T-helper 1 cell treated with Interleukin-12 subunit alpha and Interleukin-12 subunit beta and Interleukin-4 antibody, amounts not matched to agents 30 μg/mL and 1 μg/mL, for 36 hours (primary cell): ENCODE measurements around the gene NFKB1.
"Not testable (repeated sequence)": the region's sequence is repeated elsewhere in the genome, so short reads cannot be mapped to it uniquely, and the experiment has no call there.

Experiments used
- H3K27ac Mint-ChIP-seq: one replicate; pipeline ENCODE4 v1.8.0; 2021; ENCODE audit warnings: mild to moderate bottlenecking, mixed read lengths
- H3K27me3 Mint-ChIP-seq: one replicate; pipeline ENCODE4 v1.8.0; 2021; ENCODE audit warnings: low read depth, mixed read lengths
- H3K36me3 Mint-ChIP-seq: one replicate; pipeline ENCODE4 v1.8.0; 2021; ENCODE audit warnings: low read depth, mixed read lengths
- H3K4me1 Mint-ChIP-seq: one replicate; pipeline ENCODE4 v1.8.0; 2021; ENCODE audit warnings: low read depth, mixed read lengths
- H3K4me3 Mint-ChIP-seq: one replicate; pipeline ENCODE4 v1.8.0; 2021; ENCODE audit warnings: mild to moderate bottlenecking, moderate library complexity, mixed read lengths
- H3K9me3 Mint-ChIP-seq: one replicate; pipeline ENCODE4 v1.8.0; 2021; ENCODE audit warnings: mixed read lengths

NFKB1 gene

GRCh38 chr4:102616636-102617035 is 115.5 kb downstream of the NFKB1 start:
- peak overlapping the region; percentile 75 for H3K27ac Mint-ChIP-seq
- H3K9me3 Mint-ChIP-seq = no peaks in the 10 kb centered on the region
- peaks cover 73% of the 10 kb centered on the region for H3K4me1 Mint-ChIP-seq
- H3K27me3 Mint-ChIP-seq = peaks cover 6% of the 10 kb centered on the region
- peaks cover 68% of the 10 kb centered on the region for H3K36me3 Mint-ChIP-seq
- H3K4me3 Mint-ChIP-seq = no peak overlapping the region

DNA sequence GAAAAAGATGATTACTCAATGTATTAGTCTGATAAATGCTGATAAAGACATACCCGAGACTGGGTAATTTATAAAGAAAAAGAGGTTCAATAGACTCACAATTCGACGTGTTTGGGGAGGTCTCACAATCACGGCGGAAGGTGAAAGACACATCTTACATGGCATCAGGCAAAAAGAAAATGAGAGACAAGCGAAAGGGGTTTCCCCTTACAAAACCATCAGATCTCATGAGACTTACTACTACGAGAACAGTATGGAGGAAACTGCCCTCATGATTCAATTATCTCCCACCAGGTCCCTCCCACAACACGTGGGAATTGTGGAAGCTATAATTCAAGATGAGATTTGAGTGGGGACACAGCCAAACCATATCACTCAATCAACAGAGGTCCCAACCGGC is 117.9 kb downstream of the NFKB1 start:
- H3K36me3 Mint-ChIP-seq = peaks cover 45% of the 10 kb centered on the region
- H3K27ac Mint-ChIP-seq, H3K27me3 Mint-ChIP-seq, H3K4me3 Mint-ChIP-seq, H3K9me3 Mint-ChIP-seq: not testable (repeated sequence)
- H3K4me1 Mint-ChIP-seq = peaks cover 52% of the 10 kb centered on the region

- H3K4me1 Mint-ChIP-seq = peaks cover 48% of the 10 kb centered on the region
- not testable (repeated sequence) for H3K27me3 Mint-ChIP-seq
- peaks cover 35% of the 10 kb centered on the region for H3K36me3 Mint-ChIP-seq
These were observed 118.8 kb downstream of the NFKB1 start for GRCh38 chr4:102619776-102620631.

DNA sequence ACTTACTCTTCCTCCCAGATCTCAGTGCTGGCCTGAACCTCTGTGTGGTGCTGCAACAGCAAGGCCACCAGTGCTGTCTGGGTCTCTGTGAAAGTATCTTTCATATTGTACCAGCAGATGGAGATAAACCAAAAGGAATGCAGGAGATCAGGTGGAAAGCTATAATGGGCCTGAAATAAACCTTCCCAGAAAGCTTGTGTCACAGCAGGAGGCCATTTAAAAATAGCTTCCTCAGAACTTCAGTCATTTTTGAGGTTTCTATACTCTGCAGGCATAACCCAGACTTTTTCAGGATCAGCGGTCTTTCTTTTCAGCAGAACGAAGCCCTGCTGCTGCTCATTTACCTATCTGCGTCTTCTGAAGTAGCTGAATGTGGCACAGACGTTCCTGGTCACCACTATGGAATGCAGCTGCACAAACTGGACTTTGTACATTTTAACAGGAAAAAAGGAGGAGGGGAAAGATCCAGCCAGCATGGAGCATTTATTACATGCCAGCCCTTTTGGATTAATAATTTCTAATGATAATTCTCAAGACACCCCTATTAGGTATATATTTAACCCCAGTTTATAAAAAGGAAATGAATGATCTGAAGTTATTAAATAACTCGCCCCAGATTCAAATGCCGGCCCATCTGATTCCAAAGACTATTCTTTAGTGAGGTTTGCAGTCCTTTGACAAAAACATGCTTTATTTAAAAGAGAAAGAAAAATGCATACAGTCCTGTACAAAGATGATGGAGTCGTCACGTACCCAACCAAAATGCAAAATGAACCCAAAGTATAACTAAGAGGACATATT is 119.7 kb downstream of the NFKB1 start:
- Mint-ChIP-seq H3K27me3 (peaks cover 6% of the 10 kb centered on the region), H3K4me1 (peaks cover 47% of the 10 kb centered on the region), H3K27ac (no peak overlapping the region), H3K4me3 (no peak overlapping the region), H3K36me3 (peaks cover 27% of the 10 kb centered on the region), H3K9me3 (no peaks in the 10 kb centered on the region)

More at GRCh38 chr4:102619776-102620631, 118.8 kb downstream of the NFKB1 start:
- H3K27ac Mint-ChIP-seq, H3K9me3 Mint-ChIP-seq, H3K4me3 Mint-ChIP-seq: not testable (repeated sequence)

DNA sequence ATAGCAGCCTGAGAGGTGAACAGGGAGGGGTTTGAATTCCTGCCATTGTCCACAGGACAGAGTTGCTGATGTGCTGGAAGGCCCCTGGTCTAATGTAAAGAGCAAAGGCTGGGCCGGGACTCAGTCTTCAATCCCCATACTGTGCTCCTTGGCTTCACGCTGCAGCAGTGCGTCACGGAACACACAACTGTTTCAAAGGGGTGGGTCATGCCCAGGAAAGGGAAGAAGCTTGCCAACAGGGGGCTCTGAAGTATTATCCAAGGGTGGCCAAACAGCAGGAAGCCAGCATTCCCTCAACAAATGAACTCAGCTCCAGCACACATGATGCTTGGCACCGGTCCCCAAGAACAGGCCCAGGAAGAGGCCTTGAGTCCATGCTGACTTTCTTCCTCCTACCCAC is 122.5 kb downstream of the NFKB1 start:
- H3K27ac Mint-ChIP-seq = no peak overlapping the region
- H3K4me1 Mint-ChIP-seq = peaks cover 42% of the 10 kb centered on the region
- peaks cover 6% of the 10 kb centered on the region for H3K27me3 Mint-ChIP-seq
- H3K36me3 Mint-ChIP-seq = peaks cover 10% of the 10 kb centered on the region
- no peak overlapping the region for H3K4me3 Mint-ChIP-seq
- H3K9me3 Mint-ChIP-seq = no peaks in the 10 kb centered on the region

DNA sequence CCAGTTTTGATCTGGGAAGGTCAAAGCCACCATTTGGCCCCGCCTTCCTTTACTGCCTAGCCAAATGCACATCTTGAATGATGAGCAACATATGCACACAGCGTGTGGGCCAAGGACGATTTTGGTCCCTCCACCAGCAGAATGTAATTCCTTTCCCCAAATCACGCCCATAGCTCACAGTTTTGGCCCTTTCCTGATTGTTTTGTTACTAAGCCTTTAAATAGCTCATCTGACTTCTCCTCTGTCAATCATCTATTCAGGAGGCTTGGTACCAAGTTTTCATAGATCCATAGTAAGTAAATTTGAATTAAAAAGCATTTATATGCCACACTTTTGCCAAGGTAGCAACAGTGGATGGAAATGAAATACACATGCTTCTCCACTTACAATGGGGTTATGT is 123.3 kb downstream of the NFKB1 start:
- Mint-ChIP-seq H3K36me3 (peaks cover 5% of the 10 kb centered on the region), H3K9me3 (no peaks in the 10 kb centered on the region), H3K27ac (no peak overlapping the region), H3K4me1 (peaks cover 34% of the 10 kb centered on the region), H3K27me3 (peaks cover 6% of the 10 kb centered on the region), H3K4me3 (no peak overlapping the region)

DNA sequence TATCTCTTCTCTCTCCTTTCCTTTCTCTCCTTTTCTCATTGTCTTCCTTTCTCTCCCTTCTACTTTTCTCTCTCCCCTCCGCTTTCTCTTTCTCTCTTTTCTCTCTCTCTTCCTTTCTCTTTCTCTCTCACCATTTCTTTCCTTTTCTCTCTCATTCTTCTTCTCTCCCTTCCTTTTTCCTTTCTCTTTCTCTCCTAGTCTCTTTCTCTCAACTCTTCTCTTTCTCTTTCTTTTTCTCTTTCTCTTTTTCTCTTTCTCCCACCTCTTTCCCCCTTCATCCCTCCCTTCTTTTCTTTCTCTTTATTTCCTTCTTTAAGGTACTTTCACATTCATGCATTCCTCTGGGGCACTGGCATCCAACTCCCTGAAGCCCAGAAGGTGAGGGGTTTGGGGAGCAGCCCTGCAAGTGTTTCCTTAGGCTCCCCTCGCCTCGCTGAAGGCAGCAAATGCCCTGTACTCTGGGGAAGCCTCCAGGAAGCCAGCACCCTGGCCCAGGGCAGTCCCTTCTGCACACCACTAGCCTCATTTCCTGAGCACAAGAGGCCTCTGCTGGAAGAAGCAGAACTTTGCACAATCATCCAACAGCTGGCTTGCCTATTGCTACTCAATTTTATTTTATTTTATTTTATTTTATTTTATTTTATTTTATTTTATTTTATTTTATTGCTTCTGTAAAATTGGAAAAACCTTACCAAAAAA is 124.2 kb downstream of the NFKB1 start:
- Mint-ChIP-seq H3K27me3 (peaks cover 6% of the 10 kb centered on the region), H3K4me3 (peak overlapping the region; percentile 83), H3K36me3 (peaks cover 7% of the 10 kb centered on the region), H3K27ac (peak overlapping the region; percentile 87), H3K9me3 (no peaks in the 10 kb centered on the region), H3K4me1 (peaks cover 33% of the 10 kb centered on the region)

- H3K9me3 Mint-ChIP-seq = no peaks in the 10 kb centered on the region
- H3K4me3 Mint-ChIP-seq = no peak overlapping the region
- H3K36me3 Mint-ChIP-seq = peaks cover 12% of the 10 kb centered on the region
- no peak overlapping the region for H3K27ac Mint-ChIP-seq
- no peaks in the 10 kb centered on the region for H3K27me3 Mint-ChIP-seq
- H3K4me1 Mint-ChIP-seq = peaks cover 33% of the 10 kb centered on the region
These were observed 126.8 kb downstream of the NFKB1 start for GRCh38 chr4:102627831-102628523.

DNA sequence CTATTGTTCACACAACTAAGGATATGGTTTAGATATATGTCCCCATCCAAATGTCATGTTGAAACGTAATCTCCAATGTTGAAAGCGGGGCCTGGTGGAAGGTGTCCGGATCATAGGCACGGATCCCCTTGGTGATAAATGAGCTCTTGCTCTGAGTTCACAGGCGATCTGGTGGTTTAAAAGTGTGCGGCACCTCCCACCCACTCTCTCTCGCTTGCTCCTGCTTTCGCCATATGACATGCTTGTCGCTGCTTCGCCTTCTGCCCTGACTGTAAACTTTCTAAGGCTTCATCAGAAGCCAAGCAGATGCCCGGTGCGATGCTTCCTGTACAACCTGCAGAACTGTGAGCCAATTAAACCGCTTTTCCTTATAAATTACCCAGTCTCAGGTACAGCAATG is 128.5 kb downstream of the NFKB1 start:
- no peaks in the 10 kb centered on the region for H3K27me3 Mint-ChIP-seq
- H3K4me1 Mint-ChIP-seq = peaks cover 28% of the 10 kb centered on the region
- peaks cover 13% of the 10 kb centered on the region for H3K36me3 Mint-ChIP-seq
- H3K9me3 Mint-ChIP-seq = no peaks in the 10 kb centered on the region
- H3K4me3 Mint-ChIP-seq = no peak overlapping the region
- H3K27ac Mint-ChIP-seq = no peak overlapping the region

DNA sequence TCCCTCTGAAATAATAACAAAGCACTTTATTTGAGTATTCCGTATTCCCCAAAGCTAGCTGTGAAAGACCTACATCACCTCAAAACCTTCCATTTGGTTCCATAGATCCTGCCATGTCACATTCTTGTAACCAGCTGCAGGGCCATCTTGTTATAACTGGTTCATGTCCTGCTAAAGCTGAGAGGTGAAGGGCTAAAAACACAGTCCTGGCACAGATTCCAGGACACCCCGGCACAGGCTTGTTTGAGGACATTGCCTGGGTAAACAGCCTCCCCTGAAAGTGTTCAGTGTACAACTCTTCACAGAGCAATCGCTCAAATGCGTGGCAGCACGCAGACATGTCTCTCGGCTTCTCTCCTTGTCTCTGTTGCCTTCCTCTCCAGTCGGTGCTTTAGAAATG is 130.5 kb downstream of the NFKB1 start:
- no peaks in the 10 kb centered on the region for H3K27me3 Mint-ChIP-seq
- no peak overlapping the region for H3K4me3 Mint-ChIP-seq
- no peak overlapping the region for H3K27ac Mint-ChIP-seq
- peaks cover 20% of the 10 kb centered on the region for H3K4me1 Mint-ChIP-seq
- no peaks in the 10 kb centered on the region for H3K9me3 Mint-ChIP-seq
- H3K36me3 Mint-ChIP-seq = peaks cover 15% of the 10 kb centered on the region

- no peak overlapping the region for H3K27ac Mint-ChIP-seq
- H3K27me3 Mint-ChIP-seq = no peaks in the 10 kb centered on the region
- H3K36me3 Mint-ChIP-seq = peaks cover 18% of the 10 kb centered on the region
- H3K4me1 Mint-ChIP-seq = peaks cover 20% of the 10 kb centered on the region
- H3K9me3 Mint-ChIP-seq = no peaks in the 10 kb centered on the region
- no peak overlapping the region for H3K4me3 Mint-ChIP-seq
These were observed 131.3 kb downstream of the NFKB1 start for GRCh38 chr4:102632241-102633065.

- H3K27me3 Mint-ChIP-seq = no peaks in the 10 kb centered on the region
- no peaks in the 10 kb centered on the region for H3K9me3 Mint-ChIP-seq
- peaks cover 15% of the 10 kb centered on the region for H3K4me1 Mint-ChIP-seq
- no peak overlapping the region for H3K27ac Mint-ChIP-seq
- H3K4me3 Mint-ChIP-seq = no peak overlapping the region
- H3K36me3 Mint-ChIP-seq = peaks cover 22% of the 10 kb centered on the region
These were observed 131.9 kb downstream of the NFKB1 start for GRCh38 chr4:102633100-102633499.

- H3K27ac Mint-ChIP-seq = no peak overlapping the region
- no peaks in the 10 kb centered on the region for H3K9me3 Mint-ChIP-seq
- H3K36me3 Mint-ChIP-seq = peaks cover 27% of the 10 kb centered on the region
- H3K27me3 Mint-ChIP-seq = no peaks in the 10 kb centered on the region
- H3K4me1 Mint-ChIP-seq = peaks cover 5% of the 10 kb centered on the region
- H3K4me3 Mint-ChIP-seq = no peak overlapping the region
These were observed 136.2 kb downstream of the NFKB1 start for GRCh38 chr4:102637391-102637790.
